K562 (cell line): ENCODE results near the gene KIRREL1.

Source experiments
- ATF1 ChIP-seq, 2 experiments: fragments of 450-650 bp in 1 of 2; IDR thresholded peaks; 2 replicates each; pipeline ENCODE4 v1.6.1; 2016; ENCODE audit warnings: missing compliant biosample characterization in 1 of 2, missing genetic modification characterization in 1 of 2
- CAMTA2 ChIP-seq: fragments of 250-450 bp; sonication (Bioruptor Pico); conservative IDR thresholded peaks from 2 replicates; pipeline ENCODE4 v1.5.1; 2022
- CHD7 ChIP-seq: fragments of 200-600 bp; sonication (generic); IDR thresholded peaks from one replicate; pipeline ENCODE4 v1.6.1; 2012; ENCODE audit warnings: mild to moderate bottlenecking, low read depth, low read length, inconsistent platforms
- CTCF ChIP-seq, 3 experiments: IDR thresholded peaks in 2 of 3; conservative IDR thresholded peaks in 1 of 3; 2 replicates each; pipeline ENCODE4 v1.5.1; 2011 to 2012; ENCODE audit warnings: low read length in 3 of 3, mild to moderate bottlenecking in 3 of 3, control low read depth in 2 of 3, improper control_type of control experiment in 1 of 3, inconsistent platforms in 1 of 3, low read depth in 1 of 3, mixed read lengths in 1 of 3, moderate library complexity in 1 of 3; ENCODE audit not compliant: insufficient read depth in 2 of 3
- EZH2 ChIP-seq: IDR thresholded peaks from 2 replicates; pipeline ENCODE4 v1.6.1; 2012; ENCODE audit warnings: low read depth, mild to moderate bottlenecking, inconsistent platforms, low read length, borderline replicate concordance
- PHF8 ChIP-seq: fragments of 200-600 bp; sonication (generic); IDR thresholded peaks from 2 replicates; pipeline ENCODE4 v1.6.1; 2012; ENCODE audit warnings: mixed run types, mild to moderate bottlenecking, inconsistent platforms, low read length, moderate library complexity, borderline replicate concordance
- POLR2A ChIP-seq: fragments of 450-650 bp; conservative IDR thresholded peaks from 2 replicates; pipeline ENCODE4 v1.6.1; 2016
- POLR2AphosphoS2 ChIP-seq: IDR thresholded peaks from 2 replicates; pipeline ENCODE4 v1.6.1; 2012; ENCODE audit warnings: low read length, improper control_type of control experiment
- RFX1 ChIP-seq: fragments of 450-650 bp; IDR thresholded peaks from 2 replicates; pipeline ENCODE4 v1.6.1; 2016; ENCODE audit warnings: mild to moderate bottlenecking, moderate library complexity
- TCF7L2 ChIP-seq: fragments of 150-350 bp; IDR thresholded peaks from 2 replicates; pipeline ENCODE4 v1.6.1; 2016; ENCODE audit warnings: low read depth, mild to moderate bottlenecking, low read length, moderate library complexity
- ZNF175 ChIP-seq: fragments of 200-800 bp; sonication (Bioruptor generic); IDR thresholded peaks from 2 replicates; pipeline ENCODE4 v1.6.1; 2016; ENCODE audit warnings: low read depth, mild to moderate bottlenecking, missing genetic modification characterization, missing compliant biosample characterization

GRCh38 chr1:158147869-158148268 lies 154.4 kb downstream of the KIRREL1 start:
- no peak for TF ChIP-seq ATF1 (CRISPR knock-in tag; IDR thresholded peaks at IDR 0.05)
- TF ChIP-seq ATF1 (tag; IDR thresholded peaks at IDR 0.05), result no peak
- TF ChIP-seq ZNF175, result no peak
- no peak for TF ChIP-seq POLR2AphosphoS2
- TF ChIP-seq CHD7, result no peak
- no peak for TF ChIP-seq TCF7L2
- no peak for TF ChIP-seq PHF8
- TF ChIP-seq EZH2, result no peak
- no peak for TF ChIP-seq CTCF (IDR thresholded peaks at IDR 0.05 in 2 of 3, conservative IDR thresholded peaks at IDR 0.05 in 1 of 3; ENCODE audit: insufficient read depth in 2 of 3, low read depth in 1 of 3, low read length in 3 of 3)
- TF ChIP-seq POLR2A, result no peak
- no peak for TF ChIP-seq RFX1
- no peak for TF ChIP-seq CAMTA2 (CRISPR knock-in tag)
